Central memory CD8-positive, alpha-beta T cell (primary cell): ENCODE measurements around the gene CGNL1.

Source experiments
- ATAC-seq: fragments of 150-1000 bp; cut with Tn5 transposase; replicated peaks from 2 replicates; pipeline ENCODE4 v1.10.0; 2022; ENCODE audit warnings: mild to moderate bottlenecking, moderate FRiP score, moderate number of reproducible peaks; ENCODE audit not compliant: poor library complexity, severe bottlenecking; ENCODE audit errors: extremely low read depth
- DNase-seq, 2 donors: peaks; one replicate each; pipeline ENCODE4 v3.0.0; 2021; ENCODE audit warnings: low spot score in 2 of 2
- H3K27ac Mint-ChIP-seq: one replicate; pipeline ENCODE4 v1.8.0; 2022; ENCODE audit warnings: low read depth, mild to moderate bottlenecking, moderate library complexity, mixed read lengths
- H3K27me3 Mint-ChIP-seq: one replicate; pipeline ENCODE4 v1.8.0; 2022; ENCODE audit warnings: mixed read lengths
- H3K36me3 Mint-ChIP-seq: one replicate; pipeline ENCODE4 v1.8.0; 2022; ENCODE audit warnings: mild to moderate bottlenecking, moderate library complexity, mixed read lengths; ENCODE audit not compliant: insufficient read depth
- H3K4me1 Mint-ChIP-seq: one replicate; pipeline ENCODE4 v1.8.0; 2022; ENCODE audit warnings: mixed read lengths
- H3K4me3 Mint-ChIP-seq: one replicate; pipeline ENCODE4 v1.8.0; 2022; ENCODE audit warnings: mild to moderate bottlenecking, moderate library complexity, mixed read lengths
- H3K9me3 Mint-ChIP-seq: one replicate; pipeline ENCODE4 v1.8.0; 2022; ENCODE audit warnings: mixed read lengths

Gene CGNL1

GRCh38 chr15:57549935-57550334 is 173.6 kb downstream of the CGNL1 start:
- no peak overlapping the region for H3K4me3 Mint-ChIP-seq

DNA sequence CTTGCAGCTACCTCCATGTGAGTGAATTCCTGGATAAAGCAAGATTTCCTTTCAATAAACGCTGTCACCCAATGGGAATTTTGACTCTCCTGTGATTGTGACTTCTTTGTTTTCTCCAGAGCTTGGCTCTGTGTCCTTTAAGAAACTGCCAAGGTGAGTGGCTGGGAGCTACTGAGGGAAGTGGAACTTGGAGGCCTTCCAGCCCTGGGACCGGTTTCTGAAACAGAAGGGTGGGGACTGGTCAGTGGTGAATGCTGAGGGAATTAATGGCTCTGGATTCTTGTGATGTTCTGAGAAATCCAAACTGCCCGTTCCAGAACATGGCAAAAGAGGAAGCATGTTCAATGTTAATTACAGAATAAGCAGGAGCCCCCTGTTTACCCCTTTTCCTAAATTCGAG is 174.3 kb downstream of the CGNL1 start:
- no peaks in the 10 kb centered on the region for H3K4me1 Mint-ChIP-seq
- no peak overlapping the region for H3K27ac Mint-ChIP-seq
- no peak overlapping the region for H3K4me3 Mint-ChIP-seq

More at GRCh38 chr15:57549935-57550334, 173.6 kb downstream of the CGNL1 start:
- Mint-ChIP-seq H3K27me3 (peaks cover 71% of the 10 kb centered on the region), H3K27ac (no peak overlapping the region), H3K36me3 (no peaks in the 10 kb centered on the region), H3K9me3 (no peaks in the 10 kb centered on the region), H3K4me1 (no peaks in the 10 kb centered on the region)
- DNase-seq (no peak), ATAC-seq (no peak)

DNA sequence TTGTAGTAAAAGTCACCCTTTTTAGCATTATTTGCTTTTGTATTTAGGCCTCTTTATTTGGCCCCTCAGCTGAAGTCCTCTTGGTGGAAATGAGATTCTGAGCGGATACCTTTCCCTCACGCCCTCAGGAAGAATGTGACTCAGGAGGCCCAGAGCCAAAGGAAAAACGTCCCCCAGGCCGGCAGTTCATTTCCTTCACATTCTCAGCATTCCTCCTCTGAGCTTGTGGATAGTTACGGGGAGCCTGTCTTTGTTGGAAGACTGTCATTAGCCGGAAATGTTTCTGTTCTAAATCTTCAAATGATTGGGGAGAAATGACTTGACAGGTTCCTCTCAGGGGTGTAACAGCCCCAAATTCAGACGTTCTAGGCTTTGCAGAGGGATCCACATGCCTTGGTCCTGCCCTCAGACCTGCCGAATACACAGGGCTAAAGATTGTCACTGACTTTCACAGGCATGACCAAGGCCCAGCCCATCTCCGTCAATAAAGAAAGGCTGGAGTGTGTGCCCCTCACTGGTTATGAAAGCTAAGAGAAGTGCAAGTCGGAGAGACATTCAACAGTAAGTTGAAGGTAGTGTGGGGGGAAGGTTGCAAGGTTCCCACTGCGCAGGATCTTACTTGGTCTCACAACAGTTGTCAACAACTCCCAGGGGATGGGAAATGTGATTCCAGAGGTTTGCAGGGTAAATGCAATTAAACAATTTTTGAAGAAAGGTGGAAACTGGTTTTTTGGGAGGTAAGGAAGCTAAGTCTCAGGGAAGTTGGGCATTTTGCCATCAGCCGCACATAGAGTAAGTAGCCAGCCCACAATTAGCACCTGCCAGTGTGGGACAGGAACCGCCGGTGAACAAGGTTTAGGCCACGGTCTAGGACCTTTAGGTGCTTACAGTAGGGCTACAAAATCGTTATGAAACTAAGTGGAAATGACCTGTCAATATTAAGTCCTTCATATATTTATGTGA is 175.7 kb downstream of the CGNL1 start:
- Mint-ChIP-seq H3K4me3 (no peak overlapping the region), H3K9me3 (no peaks in the 10 kb centered on the region), H3K4me1 (no peaks in the 10 kb centered on the region), H3K27ac (no peak overlapping the region), H3K36me3 (no peaks in the 10 kb centered on the region), H3K27me3 (peaks cover 75% of the 10 kb centered on the region)
- no peak for DNase-seq
- ATAC-seq, result no peak

More for the DNA sequence above, 174.3 kb downstream of the CGNL1 start:
- peaks cover 72% of the 10 kb centered on the region for H3K27me3 Mint-ChIP-seq
- no peaks in the 10 kb centered on the region for H3K36me3 Mint-ChIP-seq
- no peak for DNase-seq
- no peaks in the 10 kb centered on the region for H3K9me3 Mint-ChIP-seq
- no peak for ATAC-seq

DNA sequence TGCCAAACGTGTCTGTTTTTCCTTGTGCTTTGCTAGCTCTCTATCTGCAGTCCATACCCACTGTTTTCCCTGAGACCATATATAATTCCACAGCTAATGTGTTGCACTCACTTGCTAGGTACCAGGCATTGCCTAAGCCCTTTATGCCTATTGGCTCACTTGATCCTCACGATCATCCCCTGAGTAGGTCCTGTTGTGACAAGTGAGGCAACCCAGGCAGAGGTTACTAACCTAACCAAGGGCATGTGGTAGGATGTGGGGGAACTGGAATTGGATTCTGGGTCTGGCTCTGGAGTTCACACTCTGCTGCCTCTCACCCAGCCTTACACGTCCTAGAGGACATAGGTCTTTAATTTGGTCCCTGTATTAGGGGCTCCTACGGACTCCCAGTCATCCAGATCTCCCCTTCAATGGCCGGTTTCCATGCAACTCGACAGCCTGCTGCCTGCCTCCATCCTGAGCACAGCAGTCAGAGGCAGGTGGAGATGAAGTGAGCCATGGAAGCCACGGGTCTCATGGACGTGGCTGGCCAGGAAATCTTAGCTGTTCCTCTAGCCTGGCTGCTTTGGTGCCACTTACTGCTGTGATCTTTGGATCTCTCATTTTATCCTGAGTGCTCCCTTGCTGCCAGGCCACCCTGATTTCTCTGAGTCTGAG is 176.5 kb downstream of the CGNL1 start:
- ATAC-seq (no peak), DNase-seq (no peak)
- H3K36me3 Mint-ChIP-seq, result no peaks in the 10 kb centered on the region
- H3K27ac Mint-ChIP-seq, result no peak overlapping the region
- H3K4me3 Mint-ChIP-seq, result no peak overlapping the region
- peaks cover 74% of the 10 kb centered on the region for H3K27me3 Mint-ChIP-seq
- H3K9me3 Mint-ChIP-seq, result no peaks in the 10 kb centered on the region
- H3K4me1 Mint-ChIP-seq, result no peaks in the 10 kb centered on the region

- Mint-ChIP-seq H3K4me1 (no peaks in the 10 kb centered on the region), H3K27ac (no peak overlapping the region), H3K27me3 (peaks cover 67% of the 10 kb centered on the region), H3K4me3 (no peak overlapping the region), H3K9me3 (no peaks in the 10 kb centered on the region), H3K36me3 (no peaks in the 10 kb centered on the region)
- ATAC-seq, result no peak
- DNase-seq, result no peak
Measured at GRCh38 chr15:57553526-57553925, 177.2 kb downstream of the CGNL1 start.

DNA sequence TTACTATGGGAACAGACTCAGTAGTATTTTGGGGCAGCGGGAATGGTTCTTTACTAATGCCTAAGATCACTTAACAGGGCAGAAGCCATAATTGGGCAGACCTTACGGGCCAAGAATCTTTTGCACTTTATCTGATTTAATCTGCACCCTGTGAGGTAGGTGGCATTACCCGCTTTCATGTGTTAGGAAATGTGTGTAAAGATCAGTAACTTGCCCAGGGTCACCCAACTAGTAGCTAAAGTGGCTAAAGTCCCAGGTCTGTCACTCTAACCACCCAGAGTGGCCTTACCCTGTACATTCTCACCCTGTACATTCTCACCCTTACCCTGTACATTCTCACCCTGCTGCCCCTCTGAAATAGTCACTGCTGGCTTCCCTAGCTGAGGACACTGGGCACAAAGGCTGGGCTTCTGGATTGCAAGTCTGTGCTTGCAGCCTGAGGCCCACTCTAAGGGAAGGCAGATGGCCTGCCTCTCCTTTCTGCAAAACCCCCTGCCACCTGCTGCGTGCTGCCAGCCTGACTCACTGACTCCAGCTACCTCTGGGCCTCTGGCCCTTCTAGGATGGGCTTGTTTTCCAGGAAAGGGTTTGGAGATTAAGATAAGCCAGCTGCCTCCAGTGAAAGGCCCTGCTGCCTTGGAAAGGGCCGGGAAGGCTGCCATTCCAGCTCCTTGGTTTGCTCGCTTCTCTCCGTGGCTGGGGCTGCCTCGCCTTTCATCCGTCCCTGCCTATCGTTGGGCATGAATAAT is 177.9 kb downstream of the CGNL1 start:
- H3K27me3 Mint-ChIP-seq, result peaks cover 67% of the 10 kb centered on the region
- no peak overlapping the region for H3K27ac Mint-ChIP-seq
- DNase-seq, result no peak
- H3K4me1 Mint-ChIP-seq, result no peaks in the 10 kb centered on the region
- no peak overlapping the region for H3K4me3 Mint-ChIP-seq
- ATAC-seq, result no peak
- H3K36me3 Mint-ChIP-seq, result no peaks in the 10 kb centered on the region
- H3K9me3 Mint-ChIP-seq, result no peaks in the 10 kb centered on the region

DNA sequence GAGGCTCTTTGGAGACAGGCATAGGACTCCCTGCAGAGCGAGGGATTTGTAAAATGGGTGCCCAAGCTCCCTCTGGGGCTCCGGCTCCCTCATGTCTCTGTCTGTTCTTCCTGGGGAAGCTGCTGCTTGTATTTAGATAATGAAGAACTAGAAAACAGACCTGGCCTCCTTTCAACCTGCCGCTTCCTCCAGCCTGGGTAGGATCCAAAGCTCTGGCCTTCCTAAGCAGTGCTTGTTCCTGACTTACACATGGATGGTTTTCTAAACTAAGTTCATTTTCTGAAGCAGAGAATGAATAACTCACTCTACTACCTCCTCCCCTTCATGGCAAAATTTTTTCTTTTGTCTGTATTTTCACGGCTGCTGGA is 178.5 kb downstream of the CGNL1 start:
- H3K27me3 Mint-ChIP-seq, result peaks cover 73% of the 10 kb centered on the region
- H3K4me1 Mint-ChIP-seq, result no peaks in the 10 kb centered on the region
- no peaks in the 10 kb centered on the region for H3K36me3 Mint-ChIP-seq
- no peaks in the 10 kb centered on the region for H3K9me3 Mint-ChIP-seq
- DNase-seq, result no peak
- H3K4me3 Mint-ChIP-seq, result no peak overlapping the region
- ATAC-seq, result no peak
- H3K27ac Mint-ChIP-seq, result no peak overlapping the region

DNA sequence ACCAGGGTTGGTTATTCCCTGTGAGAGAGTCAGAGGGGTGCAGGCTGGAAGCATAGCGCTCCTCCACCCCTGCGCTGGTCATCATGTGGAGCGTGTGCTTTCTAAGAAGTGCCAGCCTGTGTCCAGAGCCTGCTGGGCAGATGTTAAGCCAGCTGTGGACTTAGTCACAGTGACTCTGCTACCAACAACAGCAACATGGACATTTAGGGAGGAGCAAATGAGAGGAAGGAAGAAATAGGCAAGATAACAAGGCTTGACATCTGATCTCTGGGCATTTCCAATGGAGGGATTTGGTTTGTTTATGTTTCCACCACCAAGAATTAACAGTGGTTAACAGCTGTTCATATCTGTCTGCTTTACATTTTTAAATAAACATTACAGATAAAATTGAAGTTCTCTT is 179.0 kb downstream of the CGNL1 start:
- Mint-ChIP-seq H3K9me3 (no peaks in the 10 kb centered on the region), H3K27me3 (peaks cover 77% of the 10 kb centered on the region), H3K4me1 (no peaks in the 10 kb centered on the region), H3K27ac (no peak overlapping the region), H3K4me3 (no peak overlapping the region), H3K36me3 (no peaks in the 10 kb centered on the region)
- DNase-seq (no peak), ATAC-seq (no peak)

DNA sequence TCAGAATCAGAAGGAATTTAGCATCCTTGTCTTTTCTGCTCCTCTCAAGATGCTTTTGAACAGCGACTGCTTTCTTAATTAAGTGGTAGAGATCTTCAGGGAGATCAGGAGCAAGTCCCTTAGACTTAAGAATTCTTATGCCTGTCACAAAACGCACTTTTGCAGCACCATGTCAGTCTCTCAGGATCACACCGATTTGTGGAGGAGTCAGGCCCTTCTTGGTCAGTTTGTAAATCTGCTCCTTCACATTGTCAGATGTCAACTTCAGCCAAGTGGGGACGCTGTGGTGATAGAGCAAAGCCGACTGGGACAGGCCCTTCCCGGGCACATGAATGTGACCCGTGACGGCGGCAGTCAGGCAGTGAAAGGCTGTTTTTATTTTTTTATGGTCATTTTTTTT is 179.7 kb downstream of the CGNL1 start:
- Mint-ChIP-seq H3K9me3 (no peaks in the 10 kb centered on the region), H3K36me3 (no peaks in the 10 kb centered on the region), H3K4me1 (no peaks in the 10 kb centered on the region), H3K27ac (no peak overlapping the region), H3K27me3 (peaks cover 76% of the 10 kb centered on the region), H3K4me3 (no peak overlapping the region)
- DNase-seq (no peak), ATAC-seq (no peak)

GRCh38 chr15:57557267-57557666 is 181.0 kb downstream of the CGNL1 start:
- H3K27me3 Mint-ChIP-seq, result peaks cover 73% of the 10 kb centered on the region
- no peak overlapping the region for H3K27ac Mint-ChIP-seq
- H3K4me1 Mint-ChIP-seq, result peaks cover 6% of the 10 kb centered on the region
- H3K36me3 Mint-ChIP-seq, result no peaks in the 10 kb centered on the region
- ATAC-seq (no peak), DNase-seq (no peak)
- H3K9me3 Mint-ChIP-seq, result no peaks in the 10 kb centered on the region
- H3K4me3 Mint-ChIP-seq, result no peak overlapping the region

DNA sequence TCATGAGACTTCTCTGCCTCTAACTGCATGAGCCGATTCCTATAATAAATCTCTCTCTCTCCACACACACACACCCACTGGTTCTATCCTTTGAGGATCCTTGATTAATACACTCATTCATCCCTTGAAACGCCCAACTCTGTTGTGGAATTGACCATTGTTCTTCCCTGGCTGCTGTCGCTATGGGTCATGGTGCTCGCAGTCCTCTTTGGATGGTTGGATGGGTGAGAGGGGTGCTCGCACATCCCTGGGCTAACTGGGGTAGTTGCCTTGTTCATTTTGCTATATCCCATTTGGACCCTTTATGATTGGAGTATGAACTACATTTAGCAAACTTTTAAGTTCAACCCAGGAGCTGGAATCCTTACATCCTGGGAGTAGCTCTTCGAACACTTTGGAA is 181.5 kb downstream of the CGNL1 start:
- Mint-ChIP-seq H3K9me3 (no peaks in the 10 kb centered on the region), H3K27me3 (peaks cover 71% of the 10 kb centered on the region), H3K4me1 (peaks cover 6% of the 10 kb centered on the region), H3K27ac (no peak overlapping the region), H3K4me3 (no peak overlapping the region), H3K36me3 (no peaks in the 10 kb centered on the region)
- no peak for DNase-seq
- ATAC-seq, result no peak

- no peak for ATAC-seq
- Mint-ChIP-seq H3K36me3 (no peaks in the 10 kb centered on the region), H3K4me1 (peaks cover 6% of the 10 kb centered on the region), H3K9me3 (no peaks in the 10 kb centered on the region), H3K27me3 (peaks cover 51% of the 10 kb centered on the region), H3K4me3 (no peak overlapping the region), H3K27ac (no peak overlapping the region)
- DNase-seq, result peak; percentile 21 to 47
Measured at GRCh38 chr15:57559875-57560274, 183.6 kb downstream of the CGNL1 start.
